22Rv1 (cell line): ENCODE data around the gene CD72.

Experiments
- ZFX ChIP-seq: fragments of 450-650 bp; IDR thresholded peaks from 2 replicates; pipeline ENCODE4 v1.6.1; 2017; ENCODE audit warnings: antibody characterized with exemption, borderline replicate concordance
- TF ChIP-seq, protein P1 (sequence below): fragments of 450-650 bp; IDR thresholded peaks from 2 replicates; pipeline ENCODE4 v1.5.1; 2017; ENCODE audit warnings: mild to moderate bottlenecking

DNA sequence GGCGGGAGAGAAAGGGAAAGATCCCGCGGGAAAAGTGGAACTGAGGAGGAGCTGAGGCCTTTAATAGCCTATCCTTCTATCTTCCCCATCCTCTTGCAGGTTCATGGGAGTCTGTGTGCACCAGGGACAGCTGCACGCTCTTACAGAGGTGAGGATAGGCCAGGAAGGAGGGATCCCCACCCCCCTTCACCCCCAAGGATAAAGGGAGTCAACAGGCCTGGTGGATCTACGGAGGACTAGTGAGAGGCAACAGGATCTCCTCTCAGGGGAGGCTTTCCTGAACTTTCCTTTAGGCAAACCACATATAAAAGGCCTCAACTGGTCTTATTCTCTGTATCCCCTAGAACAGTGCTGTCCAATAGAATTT lies 12.1 kb downstream of the CD72 start:
- TF ChIP-seq, protein P1, sequence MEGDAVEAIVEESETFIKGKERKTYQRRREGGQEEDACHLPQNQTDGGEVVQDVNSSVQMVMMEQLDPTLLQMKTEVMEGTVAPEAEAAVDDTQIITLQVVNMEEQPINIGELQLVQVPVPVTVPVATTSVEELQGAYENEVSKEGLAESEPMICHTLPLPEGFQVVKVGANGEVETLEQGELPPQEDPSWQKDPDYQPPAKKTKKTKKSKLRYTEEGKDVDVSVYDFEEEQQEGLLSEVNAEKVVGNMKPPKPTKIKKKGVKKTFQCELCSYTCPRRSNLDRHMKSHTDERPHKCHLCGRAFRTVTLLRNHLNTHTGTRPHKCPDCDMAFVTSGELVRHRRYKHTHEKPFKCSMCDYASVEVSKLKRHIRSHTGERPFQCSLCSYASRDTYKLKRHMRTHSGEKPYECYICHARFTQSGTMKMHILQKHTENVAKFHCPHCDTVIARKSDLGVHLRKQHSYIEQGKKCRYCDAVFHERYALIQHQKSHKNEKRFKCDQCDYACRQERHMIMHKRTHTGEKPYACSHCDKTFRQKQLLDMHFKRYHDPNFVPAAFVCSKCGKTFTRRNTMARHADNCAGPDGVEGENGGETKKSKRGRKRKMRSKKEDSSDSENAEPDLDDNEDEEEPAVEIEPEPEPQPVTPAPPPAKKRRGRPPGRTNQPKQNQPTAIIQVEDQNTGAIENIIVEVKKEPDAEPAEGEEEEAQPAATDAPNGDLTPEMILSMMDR: no peak
- TF ChIP-seq ZFX: no peak
